GM12891 (cell line): ENCODE results near the gene CCDC152.
"Not testable (repeated sequence)": the region's sequence is repeated elsewhere in the genome, so short reads cannot be mapped to it uniquely, and the experiment has no call there.

Experiments used
- DNase-seq: peaks from one replicate; pipeline ENCODE4 v3.0.0; 2011; ENCODE audit warnings: low spot score; ENCODE audit not compliant: insufficient read length
- FAIRE-seq: peaks from 2 replicates; lab custom pipeline; 2011; peaks lifted over from hg19 to GRCh38; lab: Jason Lieb, UNC
- PAX5 ChIP-seq: IDR thresholded peaks from 2 replicates; pipeline ENCODE4 v1.6.1; 2011; ENCODE audit warnings: low read length, moderate library complexity, mild to moderate bottlenecking; ENCODE audit not compliant: insufficient read depth, severe bottlenecking
- POLR2A ChIP-seq: IDR thresholded peaks from 2 replicates; pipeline ENCODE4 v1.6.1; 2011; ENCODE audit warnings: low read depth, low read length, control low read depth
- POLR2AphosphoS5 ChIP-seq: IDR thresholded peaks from 2 replicates; pipeline ENCODE4 v1.6.1; 2011; ENCODE audit warnings: low read depth, low read length, control low read depth
- POU2F2 ChIP-seq: IDR thresholded peaks from 2 replicates; pipeline ENCODE4 v1.6.1; 2011; ENCODE audit warnings: low read depth, mild to moderate bottlenecking, control low read depth, low read length, moderate library complexity
- SPI1 ChIP-seq: IDR thresholded peaks from 2 replicates; pipeline ENCODE4 v1.6.1; 2011; ENCODE audit warnings: low read depth, low read length, control low read depth
- TAF1 ChIP-seq: IDR thresholded peaks from 2 replicates; pipeline ENCODE4 v1.6.1; 2011; ENCODE audit warnings: low read depth, low read length, control low read depth

Gene CCDC152

DNA sequence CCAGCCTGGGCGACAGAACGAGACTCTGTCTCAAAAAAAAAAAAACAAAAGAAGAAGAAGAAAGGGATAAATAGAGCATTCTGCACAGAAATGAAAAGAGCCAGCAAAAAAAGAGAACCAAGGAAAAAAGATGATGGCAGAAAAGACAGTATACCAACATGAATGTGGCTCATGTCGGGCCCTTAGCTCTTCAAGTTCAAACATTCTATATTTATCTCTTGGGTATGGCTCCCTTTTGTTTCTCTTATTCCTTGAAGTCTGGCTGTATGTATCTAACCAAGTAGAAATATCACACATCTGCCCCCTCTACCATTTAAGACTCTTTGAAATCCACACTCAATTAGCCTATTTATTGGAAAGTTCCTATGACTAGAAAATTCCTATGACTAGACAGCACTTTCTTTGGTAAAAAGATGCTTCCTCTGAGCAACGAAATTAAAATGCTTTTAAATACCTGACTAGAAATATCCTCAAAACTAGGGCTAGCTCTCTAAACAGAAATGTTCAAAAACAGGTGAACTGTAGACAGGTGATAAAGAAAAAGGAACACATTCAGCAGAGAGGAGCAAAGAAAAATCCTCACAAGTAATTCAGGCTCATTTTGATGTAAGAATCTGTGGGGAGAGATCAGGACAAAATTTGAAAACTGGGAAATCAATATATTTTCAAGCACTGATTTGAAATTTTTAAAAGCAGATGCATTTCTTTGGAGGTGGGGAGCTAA lies 52.4 kb downstream of the CCDC152 start:
- TF ChIP-seq PAX5, result no peak
- TF ChIP-seq SPI1, result no peak
- TF ChIP-seq POLR2AphosphoS5, result no peak
- no peak for TF ChIP-seq POU2F2
- no peak for TF ChIP-seq TAF1
- no peak for TF ChIP-seq POLR2A
- FAIRE-seq (no peak), DNase-seq (no peak)

DNA sequence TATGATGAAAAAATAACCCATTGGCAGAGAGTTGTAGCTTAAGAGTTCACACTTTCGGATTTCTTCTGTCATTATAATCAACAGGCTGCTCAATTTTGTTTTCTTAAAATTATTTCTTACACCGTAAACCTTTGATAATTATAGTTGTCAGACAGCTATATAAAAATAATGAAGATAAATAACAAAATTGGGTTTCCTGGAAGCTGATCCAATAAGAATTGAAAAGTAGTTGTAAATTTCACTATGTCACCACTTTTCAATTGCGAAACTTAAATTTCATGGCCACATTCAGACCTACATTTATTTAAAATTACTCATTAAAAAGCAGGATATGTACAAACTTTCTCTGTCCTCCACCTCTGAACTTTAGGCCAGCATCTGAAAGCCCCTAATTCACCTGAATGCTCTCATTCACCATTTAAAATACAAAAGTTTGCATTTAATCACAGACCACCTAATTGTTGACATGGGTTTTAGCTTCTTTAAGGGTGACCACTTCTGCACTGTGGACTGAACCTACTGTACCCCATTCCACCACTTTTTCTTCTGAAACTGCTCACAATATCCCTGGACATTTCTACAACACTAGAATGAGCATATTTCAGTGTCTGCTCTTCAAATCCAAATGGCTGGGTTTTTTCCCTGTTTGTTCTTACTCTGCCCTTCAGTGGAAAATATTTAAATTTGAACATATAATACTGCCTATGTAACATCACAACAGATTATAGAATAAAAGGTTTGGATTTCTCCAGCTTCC lies 54.4 kb downstream of the CCDC152 start:
- TF ChIP-seq SPI1 (no peak), POU2F2 (no peak), TAF1 (no peak), POLR2A (no peak), POLR2AphosphoS5 (no peak), PAX5 (no peak)
- FAIRE-seq (no peak), DNase-seq (no peak)

DNA sequence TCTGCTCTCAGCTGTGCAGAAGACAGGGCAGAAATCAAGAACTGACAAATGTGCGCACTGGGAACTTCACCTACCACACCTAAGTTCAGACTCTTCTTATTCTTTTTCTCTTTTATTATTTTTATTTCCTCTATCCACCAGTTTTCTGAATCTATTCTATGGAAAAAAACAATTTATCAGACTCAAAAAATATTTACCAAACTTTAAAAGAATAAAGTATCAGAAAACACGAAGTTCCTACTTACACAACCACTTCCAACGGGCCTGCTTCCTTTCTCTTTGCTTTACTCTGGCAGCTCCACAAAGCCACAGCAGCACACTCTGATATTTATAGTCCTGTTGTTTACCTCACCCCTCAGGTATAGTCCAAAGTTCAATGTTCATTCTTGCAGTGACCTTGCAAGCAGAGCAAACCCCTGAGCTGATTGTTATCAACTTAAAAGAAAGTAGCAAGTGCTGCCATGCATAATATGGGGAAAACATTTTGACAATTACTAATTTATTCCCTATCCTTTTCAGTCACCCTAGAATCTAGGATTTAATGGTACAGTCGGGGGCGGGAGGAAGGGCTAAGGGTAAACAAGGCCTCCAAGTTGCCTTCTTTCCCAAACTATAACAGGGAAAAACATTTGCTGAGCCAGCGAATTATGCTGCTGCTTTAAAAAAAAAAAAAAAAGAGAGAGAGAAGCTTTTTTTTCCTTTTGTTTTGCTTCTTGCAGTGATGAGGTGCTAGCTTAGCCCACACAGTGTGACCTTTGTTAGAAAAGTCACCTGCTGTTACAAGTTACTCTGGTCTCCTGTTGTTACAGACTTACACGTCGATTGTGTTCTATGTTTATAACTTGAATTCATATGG lies 55.2 kb downstream of the CCDC152 start, which contains the start of gene SELENOP:
SELENOP (minus strand) TSS at position 302 of the 856 bp plus-strand sequence. CDS start 3,539 bp downstream, outside the sequence.
- FAIRE-seq (no peak), DNase-seq (no peak)

DNA sequence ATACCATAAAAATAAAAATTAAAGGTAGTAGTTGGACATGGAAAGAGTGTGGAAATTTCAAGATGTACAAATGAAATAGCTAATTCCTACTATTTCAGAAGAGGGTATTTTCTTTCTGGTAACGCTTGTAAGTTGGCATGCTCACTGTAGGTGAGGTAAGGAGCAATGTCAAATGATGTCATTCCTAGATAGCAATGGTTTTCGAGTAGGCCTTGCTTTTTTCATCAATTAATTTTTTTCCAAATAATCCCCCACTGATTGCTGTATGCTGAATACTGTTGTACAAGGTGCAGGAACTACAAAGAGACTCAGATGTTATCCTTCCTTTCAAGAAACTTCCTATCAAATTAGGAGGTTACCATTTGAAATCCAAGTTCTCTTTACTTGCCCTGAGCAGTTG lies 56.0 kb downstream of the CCDC152 start:
- no peak for DNase-seq
- no peak for FAIRE-seq
- TF ChIP-seq TAF1, result no peak
- no peak for TF ChIP-seq SPI1
- no peak for TF ChIP-seq PAX5

More for the DNA sequence above, 55.2 kb downstream of the CCDC152 start, which contains the start of gene SELENOP:
- TF ChIP-seq POLR2AphosphoS5, result no peak
- no peak for TF ChIP-seq PAX5

DNA sequence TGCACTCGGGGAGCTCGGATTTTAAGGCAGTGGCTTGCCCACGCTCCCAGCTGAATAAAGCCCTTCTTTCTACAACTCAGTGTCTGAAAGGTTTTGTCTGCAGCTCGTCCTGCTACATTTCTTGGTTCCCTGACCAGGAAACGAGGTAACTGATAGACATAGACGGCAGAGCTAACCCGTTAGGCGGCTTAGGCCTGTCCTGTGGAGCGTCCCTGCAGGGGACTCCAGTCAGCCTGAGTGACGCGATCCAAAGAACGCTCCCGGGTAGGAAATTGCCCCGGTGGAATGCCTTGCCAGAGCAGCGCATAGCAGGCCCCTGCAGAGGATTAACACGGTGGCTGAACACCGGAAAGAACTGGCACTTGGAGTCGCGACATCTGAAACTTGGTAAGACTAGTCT lies 56.9 kb downstream of the CCDC152 start:
- TF ChIP-seq POLR2AphosphoS5, result no peak
- no peak for TF ChIP-seq POU2F2
- TF ChIP-seq TAF1, result no peak
- TF ChIP-seq PAX5, result no peak
- no peak for TF ChIP-seq SPI1
- TF ChIP-seq POLR2A, result no peak
- no peak for DNase-seq
- FAIRE-seq, result no peak

DNA sequence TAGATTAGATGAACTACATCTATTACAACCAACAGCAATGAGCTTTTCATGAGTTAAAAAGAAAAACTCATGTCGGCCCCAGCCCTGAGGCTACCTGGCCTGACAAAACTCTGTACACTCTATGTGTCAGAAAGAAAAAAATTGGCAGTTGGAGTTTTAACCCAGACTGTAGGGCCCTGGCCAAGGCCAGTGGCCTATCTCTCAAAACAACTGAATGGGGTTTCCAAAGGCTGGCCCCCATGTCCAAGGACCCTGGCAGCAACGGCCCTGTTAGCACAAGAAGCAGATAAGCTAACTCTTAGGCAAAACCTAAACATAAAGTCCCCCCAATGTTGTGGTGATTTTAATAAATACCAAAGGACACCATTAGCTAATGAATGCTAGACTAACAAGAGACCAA lies 59.9 kb downstream of the CCDC152 start:
- not testable (repeated sequence) for FAIRE-seq, DNase-seq

DNA sequence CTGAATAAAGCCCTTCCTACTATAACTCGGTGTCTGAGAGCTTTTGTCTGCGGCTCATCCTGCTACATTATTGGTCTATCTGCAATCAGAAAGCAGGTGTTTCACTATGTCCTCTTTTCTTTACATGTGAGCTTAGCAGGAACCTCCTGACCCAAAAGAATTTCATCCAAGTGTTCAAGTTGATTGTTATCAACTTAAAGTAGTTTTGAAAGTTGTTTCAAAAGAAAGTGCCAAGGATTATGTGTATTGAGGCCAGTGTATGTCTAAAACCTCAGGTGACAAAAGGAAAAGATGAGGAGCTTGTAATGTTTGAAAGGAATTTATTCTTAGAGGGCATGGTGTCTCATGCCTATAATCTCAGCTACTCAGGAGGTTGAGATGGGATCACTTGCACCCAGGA lies 63.1 kb downstream of the CCDC152 start:
- TF ChIP-seq TAF1 (no peak), SPI1 (no peak), POU2F2 (no peak), PAX5 (no peak), POLR2A (no peak), POLR2AphosphoS5 (no peak)
- FAIRE-seq (no peak), DNase-seq (no peak)

DNA sequence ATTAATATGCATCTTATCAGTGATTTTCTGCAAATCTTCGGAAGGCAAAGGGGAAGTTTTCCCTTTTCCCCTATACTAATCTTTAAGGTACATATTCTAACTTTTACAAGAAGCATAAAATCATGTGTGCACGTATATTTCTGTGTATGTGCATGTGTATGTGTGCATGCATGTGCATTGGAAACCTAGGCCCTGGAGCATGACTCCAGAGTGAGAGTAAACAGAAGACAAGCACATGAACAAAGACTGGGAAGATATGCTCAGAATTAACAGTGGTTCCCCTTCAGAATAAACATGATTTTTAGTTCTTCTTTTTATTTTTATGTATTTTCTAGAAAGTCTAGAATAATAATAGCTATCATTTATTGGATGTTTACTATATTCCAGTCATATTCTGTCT lies 65.9 kb downstream of the CCDC152 start:
- TF ChIP-seq TAF1 (no peak), PAX5 (no peak), POLR2A (no peak), SPI1 (no peak), POLR2AphosphoS5 (no peak), POU2F2 (no peak)
- FAIRE-seq, result no peak
- DNase-seq, result no peak

DNA sequence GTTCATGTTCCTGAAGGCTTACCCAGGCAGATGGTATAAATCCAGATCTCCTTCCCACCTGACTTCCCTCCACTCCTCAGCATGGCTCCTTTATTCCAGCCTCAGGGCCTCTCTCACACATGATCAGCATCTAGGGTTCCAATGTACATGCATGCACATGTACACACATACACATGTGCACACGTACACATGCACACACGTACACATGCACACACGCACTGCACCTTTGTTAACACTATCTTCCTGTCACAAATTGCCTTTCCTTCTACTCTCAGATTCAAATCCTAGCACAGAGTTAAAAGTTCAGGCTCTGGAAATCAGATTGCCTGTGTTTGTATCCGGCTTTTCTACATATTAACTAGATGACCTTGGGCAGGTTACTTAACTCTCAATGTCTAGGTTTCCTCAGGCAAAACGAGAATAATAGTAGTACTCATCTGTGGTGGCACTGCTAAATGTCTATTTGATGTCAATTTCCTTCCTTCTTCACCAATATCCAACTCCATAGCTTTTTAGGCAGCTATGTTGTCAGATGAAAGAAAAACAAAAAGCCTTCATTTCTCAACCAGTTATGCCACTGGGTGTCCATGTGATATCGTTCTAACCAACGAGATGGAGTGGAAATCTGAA lies 67.8 kb downstream of the CCDC152 start:
- DNase-seq, result no peak

More for the DNA sequence above, 67.8 kb downstream of the CCDC152 start:
- TF ChIP-seq POU2F2, result no peak
- no peak for TF ChIP-seq POLR2A
- no peak for TF ChIP-seq POLR2AphosphoS5
- no peak for TF ChIP-seq TAF1
- no peak for TF ChIP-seq PAX5
- no peak for TF ChIP-seq SPI1
- no peak for FAIRE-seq
